ENCODE results near the gene JAGN1.
"Not testable (repeated sequence)": the region's sequence is repeated elsewhere in the genome, so short reads cannot be mapped to it uniquely, and the experiment has no call there.

Gene JAGN1

DNA sequence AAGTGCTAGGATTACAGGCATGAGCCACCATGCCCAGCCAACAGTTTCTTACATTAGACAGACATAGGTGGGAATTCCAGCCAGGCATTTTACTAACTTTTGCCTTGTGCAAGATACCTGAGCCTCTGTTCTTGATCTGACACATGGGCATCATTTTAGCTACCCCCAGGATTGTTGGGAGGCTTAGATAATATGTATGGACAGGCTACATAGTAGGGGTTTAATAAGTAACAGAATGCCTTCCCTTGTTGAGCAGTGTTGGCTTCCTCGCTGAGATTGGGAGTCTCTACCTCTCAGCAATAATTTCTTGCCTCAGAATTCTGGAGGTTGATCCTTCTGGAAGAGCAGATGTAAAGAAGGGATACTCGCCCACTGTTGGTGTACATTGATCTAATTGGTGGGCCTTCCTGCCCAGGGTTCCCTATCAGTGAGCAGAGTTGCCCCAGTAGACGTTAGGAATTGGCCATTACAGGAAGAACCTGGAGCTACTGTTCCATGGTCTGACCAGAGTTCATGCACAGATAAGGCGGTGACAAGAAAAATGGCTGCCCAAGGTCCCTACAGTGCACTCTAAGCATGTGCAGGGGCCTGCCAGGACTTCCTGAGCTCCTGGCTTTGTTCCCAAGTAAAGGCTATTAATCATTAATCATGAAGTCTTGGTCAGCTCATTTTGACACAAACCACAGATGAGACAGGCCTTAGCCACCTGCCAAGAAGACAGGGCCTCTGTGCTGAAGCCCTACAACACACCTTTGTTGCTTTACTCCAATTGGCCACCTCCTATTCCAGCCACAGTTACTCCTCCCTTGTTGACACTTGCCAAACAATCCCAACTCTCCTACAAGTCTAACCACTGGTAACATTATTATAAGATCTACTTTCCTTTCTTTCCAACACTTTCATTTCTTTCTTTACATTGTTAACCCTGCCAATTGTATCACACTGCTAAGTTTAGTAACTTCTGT lies 7.3 kb downstream of the JAGN1 start:
- H3K4me3 ChIP-seq (ENCODE audit: low read length) = no peak overlapping the region
- TF ChIP-seq, protein P1, sequence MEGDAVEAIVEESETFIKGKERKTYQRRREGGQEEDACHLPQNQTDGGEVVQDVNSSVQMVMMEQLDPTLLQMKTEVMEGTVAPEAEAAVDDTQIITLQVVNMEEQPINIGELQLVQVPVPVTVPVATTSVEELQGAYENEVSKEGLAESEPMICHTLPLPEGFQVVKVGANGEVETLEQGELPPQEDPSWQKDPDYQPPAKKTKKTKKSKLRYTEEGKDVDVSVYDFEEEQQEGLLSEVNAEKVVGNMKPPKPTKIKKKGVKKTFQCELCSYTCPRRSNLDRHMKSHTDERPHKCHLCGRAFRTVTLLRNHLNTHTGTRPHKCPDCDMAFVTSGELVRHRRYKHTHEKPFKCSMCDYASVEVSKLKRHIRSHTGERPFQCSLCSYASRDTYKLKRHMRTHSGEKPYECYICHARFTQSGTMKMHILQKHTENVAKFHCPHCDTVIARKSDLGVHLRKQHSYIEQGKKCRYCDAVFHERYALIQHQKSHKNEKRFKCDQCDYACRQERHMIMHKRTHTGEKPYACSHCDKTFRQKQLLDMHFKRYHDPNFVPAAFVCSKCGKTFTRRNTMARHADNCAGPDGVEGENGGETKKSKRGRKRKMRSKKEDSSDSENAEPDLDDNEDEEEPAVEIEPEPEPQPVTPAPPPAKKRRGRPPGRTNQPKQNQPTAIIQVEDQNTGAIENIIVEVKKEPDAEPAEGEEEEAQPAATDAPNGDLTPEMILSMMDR (IDR thresholded peaks at IDR 0.05; ENCODE audit: insufficient read depth, low read depth, low read length, missing control alignments) = no peak
- DNase-seq (ENCODE audit: low read depth) = peak; percentile 89

GRCh38 chr3:9898467-9899241 lies 8.2 kb downstream of the JAGN1 start:
- DNase-seq (ENCODE audit: low read depth) = no peak
- H3K4me3 ChIP-seq (ENCODE audit: low read length) = no peak overlapping the region
- TF ChIP-seq, protein P1 (IDR thresholded peaks at IDR 0.05; ENCODE audit: insufficient read depth, low read depth, low read length, missing control alignments) = no peak

DNA sequence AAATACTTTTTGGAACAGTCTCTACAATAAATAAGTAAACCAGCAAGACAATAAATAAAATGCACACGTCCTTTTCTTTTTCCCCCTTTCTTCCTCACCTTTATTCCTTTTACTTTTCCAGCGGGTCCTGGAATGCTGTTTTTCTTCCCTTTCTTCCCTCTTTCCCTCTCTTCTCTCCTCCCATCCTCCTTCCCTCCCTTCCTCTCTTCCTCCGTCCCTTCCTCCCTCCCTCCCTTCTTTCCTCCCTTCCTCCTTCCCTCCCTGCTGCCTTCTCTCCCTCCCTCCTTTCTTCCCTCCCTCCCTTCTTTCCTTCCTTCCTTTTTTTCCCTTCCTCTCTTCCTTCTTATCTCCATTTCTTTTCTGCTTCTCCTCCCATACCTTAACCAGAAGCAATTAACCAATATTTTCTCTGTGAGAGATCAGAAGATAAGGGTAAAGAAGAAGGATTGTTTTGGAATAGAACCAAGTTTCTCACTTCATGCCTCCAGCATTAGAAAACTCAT lies 8.9 kb downstream of the JAGN1 start:
- no peak overlapping the region for H3K4me3 ChIP-seq (ENCODE audit: low read length)
- TF ChIP-seq, protein P1 (IDR thresholded peaks at IDR 0.05; ENCODE audit: insufficient read depth, low read depth, low read length, missing control alignments) = no peak
- no peak for DNase-seq (ENCODE audit: low read depth)

DNA sequence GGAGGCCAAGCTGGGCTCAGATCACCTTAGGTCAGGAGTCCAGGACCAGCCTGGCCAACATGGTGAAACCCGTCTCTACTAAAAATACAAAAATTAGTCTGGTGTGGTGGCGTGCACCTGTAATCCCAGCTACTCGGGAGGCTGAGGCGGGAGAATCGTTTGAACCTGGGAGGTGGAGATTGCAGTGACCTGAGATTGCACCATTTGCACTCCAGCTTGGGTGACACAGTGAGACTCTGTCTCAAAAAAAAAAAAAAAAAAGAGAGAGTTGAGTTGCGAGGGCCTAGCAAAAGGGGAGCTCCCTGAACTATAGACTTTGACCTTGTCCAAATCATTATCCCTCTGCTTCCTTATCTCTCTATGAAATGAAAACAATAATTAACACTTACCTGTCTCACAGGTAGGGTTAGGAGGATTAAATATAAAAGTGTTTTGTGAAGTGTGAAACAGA lies 10.6 kb downstream of the JAGN1 start:
- H3K4me3 ChIP-seq (ENCODE audit: low read length); DNase-seq (ENCODE audit: low read depth): not testable (repeated sequence)

GRCh38 chr3:9901967-9902366 lies 11.6 kb downstream of the JAGN1 start:
- no peak for DNase-seq (ENCODE audit: low read depth)
- H3K4me3 ChIP-seq (ENCODE audit: low read length) = no peak overlapping the region

GRCh38 chr3:9902372-9903237 lies 12.2 kb downstream of the JAGN1 start, which contains the start of gene IL17RE:
IL17RE (plus strand) TSS chr3:9902848; CDS start chr3:9902933, 85 bp downstream.
- peak; percentile 60 for DNase-seq (ENCODE audit: low read depth)
- TF ChIP-seq, protein P1 (IDR thresholded peaks at IDR 0.05; ENCODE audit: insufficient read depth, low read depth, low read length, missing control alignments) = no peak
- H3K4me3 ChIP-seq (ENCODE audit: low read length) = peak within 1 kb of the TSS; percentile 86

More at GRCh38 chr3:9901967-9902366, 11.6 kb downstream of the JAGN1 start:
- TF ChIP-seq, protein P1 (IDR thresholded peaks at IDR 0.05; ENCODE audit: insufficient read depth, low read depth, low read length, missing control alignments) = no peak

All from epithelial cell of esophagus (primary cell).